GM12875 (cell line): ENCODE results near the gene CD79A.

Experiments used
- H3K4me3 ChIP-seq: one replicate; pipeline ENCODE4 v1.5.1; 2011; ENCODE audit warnings: low read depth, low read length, control low read depth
- TF ChIP-seq, protein P1 (sequence below): IDR thresholded peaks from 2 replicates; pipeline ENCODE4 v1.5.1; 2011; ENCODE audit warnings: low read depth, mild to moderate bottlenecking, control low read depth, inconsistent platforms, low read length, moderate library complexity, borderline replicate concordance; ENCODE audit not compliant: insufficient read depth

CD79A gene

DNA sequence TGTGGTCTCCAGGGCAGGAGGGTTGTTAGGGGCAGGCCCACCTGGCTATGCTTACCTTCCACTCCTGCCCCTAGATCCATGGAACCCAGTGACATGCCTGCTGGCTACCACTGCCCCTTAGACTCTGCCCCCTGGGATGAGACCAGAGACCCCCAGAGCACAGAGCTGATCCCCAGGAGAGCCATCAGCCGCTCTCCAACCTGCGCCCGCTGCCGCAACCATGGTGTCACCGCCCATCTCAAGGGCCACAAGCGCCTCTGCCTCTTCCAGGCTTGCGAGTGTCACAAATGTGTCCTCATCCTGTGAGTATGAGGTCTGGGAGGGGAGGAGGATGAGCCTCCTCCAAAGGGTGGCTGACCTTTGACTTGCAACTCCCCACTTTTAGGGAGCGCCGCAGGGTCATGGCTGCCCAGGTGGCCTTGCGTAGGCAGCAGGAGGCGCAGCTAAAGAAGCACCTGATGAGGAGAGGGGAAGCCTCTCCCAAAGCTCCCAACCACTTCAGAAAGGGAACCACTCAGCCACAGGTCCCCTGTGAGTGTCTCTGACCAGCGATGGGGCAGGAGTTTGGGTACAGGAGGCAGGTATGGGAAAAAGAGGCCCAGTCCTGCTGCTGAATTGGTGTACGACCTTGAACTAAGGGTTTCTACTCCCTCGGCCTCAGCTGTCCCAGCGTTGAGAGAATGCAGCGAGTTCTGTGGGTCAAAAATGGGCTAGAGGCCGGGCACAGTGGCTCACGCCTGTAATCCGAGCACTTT lies 29.6 kb upstream of the CD79A start:
- no peak overlapping the region for H3K4me3 ChIP-seq
- TF ChIP-seq, protein P1, sequence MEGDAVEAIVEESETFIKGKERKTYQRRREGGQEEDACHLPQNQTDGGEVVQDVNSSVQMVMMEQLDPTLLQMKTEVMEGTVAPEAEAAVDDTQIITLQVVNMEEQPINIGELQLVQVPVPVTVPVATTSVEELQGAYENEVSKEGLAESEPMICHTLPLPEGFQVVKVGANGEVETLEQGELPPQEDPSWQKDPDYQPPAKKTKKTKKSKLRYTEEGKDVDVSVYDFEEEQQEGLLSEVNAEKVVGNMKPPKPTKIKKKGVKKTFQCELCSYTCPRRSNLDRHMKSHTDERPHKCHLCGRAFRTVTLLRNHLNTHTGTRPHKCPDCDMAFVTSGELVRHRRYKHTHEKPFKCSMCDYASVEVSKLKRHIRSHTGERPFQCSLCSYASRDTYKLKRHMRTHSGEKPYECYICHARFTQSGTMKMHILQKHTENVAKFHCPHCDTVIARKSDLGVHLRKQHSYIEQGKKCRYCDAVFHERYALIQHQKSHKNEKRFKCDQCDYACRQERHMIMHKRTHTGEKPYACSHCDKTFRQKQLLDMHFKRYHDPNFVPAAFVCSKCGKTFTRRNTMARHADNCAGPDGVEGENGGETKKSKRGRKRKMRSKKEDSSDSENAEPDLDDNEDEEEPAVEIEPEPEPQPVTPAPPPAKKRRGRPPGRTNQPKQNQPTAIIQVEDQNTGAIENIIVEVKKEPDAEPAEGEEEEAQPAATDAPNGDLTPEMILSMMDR: no peak

DNA sequence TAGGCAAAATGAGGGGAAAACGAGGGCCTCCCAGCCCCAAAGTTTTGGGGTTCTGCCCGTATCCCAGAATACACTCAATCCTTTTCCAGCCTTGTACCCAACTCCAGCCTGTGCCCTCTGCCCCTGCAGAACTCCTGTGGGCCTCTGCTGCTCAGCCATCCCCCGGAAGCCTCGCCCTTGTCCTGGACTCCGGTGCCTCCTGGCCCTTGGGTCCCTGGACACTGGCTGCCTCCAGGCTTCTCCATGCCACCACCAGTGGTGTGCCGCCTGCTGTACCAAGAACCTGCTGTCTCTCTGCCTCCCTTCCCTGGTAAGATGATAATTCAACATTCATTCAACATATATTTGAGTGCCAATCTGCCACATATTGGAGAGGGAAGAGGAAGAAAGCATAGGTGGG lies 28.4 kb upstream of the CD79A start:
- no peak overlapping the region for H3K4me3 ChIP-seq
- TF ChIP-seq, protein P1: no peak

DNA sequence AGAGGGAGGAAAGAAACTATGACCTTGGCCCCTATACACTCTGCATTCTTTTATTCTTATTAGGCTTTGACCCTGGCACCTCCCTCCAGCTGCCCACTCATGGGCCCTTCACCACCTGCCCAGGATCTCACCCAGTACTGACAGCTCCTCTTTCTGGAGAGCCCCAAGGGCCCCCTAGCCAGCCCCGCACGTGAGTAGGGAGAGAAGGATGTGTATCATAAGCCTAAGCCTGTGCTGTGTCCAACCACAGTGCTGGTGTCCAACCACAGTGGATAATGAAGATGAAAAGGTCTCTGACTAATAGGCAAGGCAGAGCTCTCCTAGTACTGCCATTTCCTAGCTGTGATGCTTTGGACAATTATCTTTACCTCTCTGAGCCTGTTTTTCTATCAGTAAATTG lies 28.0 kb upstream of the CD79A start:
- TF ChIP-seq, protein P1: no peak
- H3K4me3 ChIP-seq: no peak overlapping the region

DNA sequence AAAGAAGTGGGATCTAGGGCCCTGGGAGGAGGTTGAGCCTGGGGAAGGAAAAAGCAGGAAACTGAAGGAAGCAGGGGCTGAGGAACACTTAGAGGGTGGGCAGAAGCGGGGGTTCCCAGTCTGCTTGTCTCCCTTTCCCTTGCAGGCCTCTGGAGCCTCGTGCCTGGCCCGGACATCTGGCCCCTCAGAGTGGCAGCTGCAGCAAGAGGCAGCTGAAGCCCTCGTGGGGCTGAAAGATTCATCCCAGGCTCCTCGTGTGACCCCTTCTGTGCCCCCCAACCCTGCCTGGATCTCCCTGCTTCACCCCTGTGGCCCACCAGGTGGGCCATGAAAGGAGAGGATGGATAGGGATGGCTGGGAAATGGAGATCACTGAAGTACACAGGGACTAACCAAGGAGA lies 26.7 kb upstream of the CD79A start:
- H3K4me3 ChIP-seq: no peak overlapping the region
- TF ChIP-seq, protein P1: no peak

DNA sequence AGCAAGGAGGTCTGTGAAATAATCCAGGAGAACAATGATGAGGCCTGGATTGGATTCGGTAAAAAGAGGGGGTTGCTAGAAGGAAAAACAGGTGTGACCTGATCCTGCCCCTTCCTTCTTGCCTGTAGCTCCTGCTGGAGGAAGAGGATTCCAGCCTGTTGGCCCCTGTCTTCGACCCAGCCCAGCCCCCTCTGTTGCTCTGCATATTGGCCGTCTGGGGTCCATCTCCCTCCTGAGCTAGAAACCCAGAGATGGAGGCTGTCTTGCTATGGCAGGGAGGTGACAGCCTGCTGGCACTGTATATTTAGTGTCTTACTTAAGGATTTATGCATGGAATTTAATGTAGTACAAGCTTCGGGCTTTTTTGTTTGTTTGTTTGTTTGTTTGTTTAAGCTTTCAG lies 25.6 kb upstream of the CD79A start:
- TF ChIP-seq, protein P1: no peak
- H3K4me3 ChIP-seq: no peak overlapping the region

DNA sequence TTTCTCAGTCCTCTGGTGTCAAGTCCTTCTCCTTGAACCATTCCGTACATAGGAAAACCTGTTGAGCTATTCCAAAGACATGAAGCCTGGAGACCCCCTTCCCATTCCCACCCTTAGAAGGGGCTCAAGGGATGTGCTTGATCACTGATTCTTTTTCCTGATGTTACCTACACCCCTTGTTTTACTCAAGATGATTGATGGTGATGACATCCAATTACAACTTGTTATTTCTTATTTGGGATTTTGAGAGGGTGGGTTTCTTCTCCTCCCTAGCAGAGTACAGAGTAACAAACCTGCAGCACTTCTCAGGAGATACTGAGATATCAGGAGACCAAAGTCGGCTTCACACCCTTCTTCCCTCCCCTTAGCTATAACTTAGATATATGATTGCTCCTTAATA lies 23.7 kb upstream of the CD79A start:
- no peak overlapping the region for H3K4me3 ChIP-seq
- TF ChIP-seq, protein P1: no peak

DNA sequence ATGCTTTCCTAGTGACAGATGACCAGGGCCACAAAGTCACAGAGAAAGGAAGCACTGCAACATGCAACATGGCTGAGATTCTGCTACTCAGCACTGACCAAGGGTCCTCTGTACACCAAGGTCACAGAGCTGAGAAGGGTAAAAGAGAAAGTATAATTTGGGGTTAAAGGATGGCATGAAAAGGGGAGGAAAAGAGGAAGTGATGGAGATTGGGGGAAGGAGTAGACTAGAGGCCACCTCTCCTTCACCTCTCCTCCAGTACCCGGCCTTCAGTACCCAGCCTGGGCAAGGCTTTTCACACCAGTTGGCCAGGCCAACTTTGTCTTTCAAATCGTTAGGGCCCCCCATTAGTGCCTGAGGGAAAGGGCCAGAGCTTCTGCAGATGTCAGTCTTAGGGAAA lies 23.3 kb upstream of the CD79A start:
- H3K4me3 ChIP-seq: no peak overlapping the region
- TF ChIP-seq, protein P1: no peak
